Activated CD4-positive, alpha-beta T cell treated with anti-CD3 and anti-CD28 coated beads, Interleukin-2, amount 10 ng/mL, durations not matched to agents 7 days and 5 days (primary cell): ENCODE data around the gene MMAB. TPM values are rescaled to one million over a fixed set of nuclear protein-coding genes. Genes with fewer than 3 reads are reported as not detected.

Experiments
- CTCF ChIA-PET: fragments of 350-600 bp; sonication (Branson Sonifier 250); formaldehyde crosslinking; loops from one replicate; lab custom pipeline; 2021; ENCODE audit warnings: antibody characterized with exemption; lab: Charles Lee
- POLR2A ChIA-PET: fragments of 350-600 bp; sonication (Branson Sonifier 250); formaldehyde crosslinking; loops from one replicate; lab custom pipeline; 2021; ENCODE audit warnings: antibody characterized with exemption; lab: Charles Lee
- DNase-seq: peaks from one replicate; pipeline ENCODE4 v3.0.0-alpha.2; 2020
- H3K27ac Mint-ChIP-seq: one replicate; pipeline ENCODE4 v1.8.0; 2021; ENCODE audit warnings: mild to moderate bottlenecking, moderate library complexity, mixed read lengths
- H3K27me3 Mint-ChIP-seq: one replicate; pipeline ENCODE4 v1.8.0; 2021; ENCODE audit warnings: mixed read lengths
- H3K36me3 Mint-ChIP-seq: one replicate; pipeline ENCODE4 v1.8.0; 2021; ENCODE audit warnings: low read depth, mixed read lengths
- H3K4me1 Mint-ChIP-seq: one replicate; pipeline ENCODE4 v1.8.0; 2021; ENCODE audit warnings: mixed read lengths
- H3K4me3 Mint-ChIP-seq: one replicate; pipeline ENCODE4 v1.8.0; 2021; ENCODE audit warnings: mild to moderate bottlenecking, moderate library complexity, mixed read lengths
- H3K9me3 Mint-ChIP-seq: one replicate; pipeline ENCODE4 v1.8.0; 2021; ENCODE audit warnings: mixed read lengths
- total RNA-seq, 2 experiments: library from RNA; stranded (reverse); gene quantifications; one replicate each; pipeline ENCODE4 v1.2.3, GENCODE V29; 2021

Gene MMAB
- total RNA-seq, 2 experiments from 2014 or later: 21.4 to 25.7 TPM

DNA sequence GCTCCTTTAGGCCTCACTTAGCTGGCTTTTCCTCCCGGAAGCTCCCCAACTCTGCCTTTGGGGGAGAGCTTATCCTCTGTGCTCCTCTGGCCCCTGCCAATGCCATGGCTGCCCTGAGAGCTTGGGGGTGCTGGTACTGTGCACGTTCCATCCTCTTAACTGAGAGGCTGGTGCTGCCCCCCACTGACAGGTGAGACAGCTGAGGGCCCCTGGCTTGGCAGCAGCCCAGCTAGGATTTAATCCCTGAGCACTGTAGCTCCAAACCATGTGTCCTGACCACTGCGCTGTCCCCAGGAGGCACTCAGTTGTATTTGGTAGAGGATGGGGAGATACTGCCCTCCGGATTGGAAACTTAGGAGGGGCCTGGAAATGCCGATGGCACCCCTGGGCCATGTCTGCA lies 49.8 kb downstream of the MMAB start:
- H3K36me3 Mint-ChIP-seq: peaks cover 13% of the 10 kb centered on the region

GRCh38 chr12:109523071-109523470 lies 50.2 kb downstream of the MMAB start:
- H3K9me3 Mint-ChIP-seq: no peaks in the 10 kb centered on the region
- POLR2A ChIA-PET: no interaction called here

More for the DNA sequence above, 49.8 kb downstream of the MMAB start:
- Mint-ChIP-seq H3K4me3 (no peak overlapping the region), H3K27me3 (no peaks in the 10 kb centered on the region), H3K4me1 (no peaks in the 10 kb centered on the region), H3K9me3 (no peaks in the 10 kb centered on the region), H3K27ac (no peak overlapping the region)
- DNase-seq: no peak
- ChIA-PET POLR2A (no interaction called here), CTCF (interaction anchor here (1.0 to 1.3 kb wide), 3 partner anchors 11 to 29 kb away, joined by 3 read pairs; no protein-coding TSS in a partner anchor)

GRCh38 chr12:109521831-109522230 lies 51.5 kb downstream of the MMAB start:
- Mint-ChIP-seq H3K27me3 (no peaks in the 10 kb centered on the region), H3K36me3 (peaks cover 26% of the 10 kb centered on the region), H3K27ac (no peak overlapping the region), H3K9me3 (no peaks in the 10 kb centered on the region), H3K4me3 (no peak overlapping the region), H3K4me1 (no peaks in the 10 kb centered on the region)
- ChIA-PET CTCF (no interaction called here), POLR2A (no interaction called here)
- no peak for DNase-seq

More at GRCh38 chr12:109523071-109523470, 50.2 kb downstream of the MMAB start:
- CTCF ChIA-PET: interaction anchor here (1.0 to 1.3 kb wide), 3 partner anchors 11 to 28 kb away, joined by 3 read pairs; no protein-coding TSS in a partner anchor
- no peak for DNase-seq
- Mint-ChIP-seq H3K27me3 (no peaks in the 10 kb centered on the region), H3K36me3 (peaks cover 16% of the 10 kb centered on the region), H3K27ac (no peak overlapping the region), H3K4me3 (no peak overlapping the region), H3K4me1 (no peaks in the 10 kb centered on the region)

DNA sequence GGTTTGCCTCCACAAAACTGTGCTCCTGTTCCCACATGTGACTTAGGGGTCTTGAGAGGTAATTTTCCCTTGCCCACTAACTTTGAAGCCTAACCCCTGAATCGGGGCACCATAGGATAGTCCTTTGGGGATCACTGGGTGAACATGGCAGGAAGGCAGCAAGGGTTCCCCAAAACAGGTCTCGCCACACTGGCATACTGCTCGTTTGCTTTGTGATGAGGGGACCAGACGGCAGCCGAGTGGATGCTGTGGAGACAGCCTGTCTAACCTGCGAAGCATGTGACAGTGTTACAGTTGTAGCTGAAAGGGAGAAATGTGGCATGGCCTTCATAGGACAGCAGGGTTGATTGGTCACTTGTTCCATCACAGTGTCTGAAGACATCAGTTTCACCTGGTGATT lies 53.5 kb downstream of the MMAB start:
- no peaks in the 10 kb centered on the region for H3K9me3 Mint-ChIP-seq
- POLR2A ChIA-PET: no interaction called here
- H3K27me3 Mint-ChIP-seq: no peaks in the 10 kb centered on the region
- CTCF ChIA-PET: interaction anchor here (0.8 to 1.2 kb wide), 4 partner anchors 9 to 408 kb away, joined by 3 read pairs; partner anchors contain the start of genes KCTD10 and UBE3B
- H3K4me1 Mint-ChIP-seq: no peaks in the 10 kb centered on the region
- no peak for DNase-seq
- H3K4me3 Mint-ChIP-seq: no peak overlapping the region
- no peak overlapping the region for H3K27ac Mint-ChIP-seq
- H3K36me3 Mint-ChIP-seq: peaks cover 30% of the 10 kb centered on the region

GRCh38 chr12:109518820-109519665 lies 54.3 kb downstream of the MMAB start:
- H3K27ac Mint-ChIP-seq: no peak overlapping the region
- no peaks in the 10 kb centered on the region for H3K27me3 Mint-ChIP-seq
- H3K4me3 Mint-ChIP-seq: no peak overlapping the region
- CTCF ChIA-PET: interaction anchor here (0.7 to 1.4 kb wide), 7 partner anchors 9 to 409 kb away, joined by 3 to 4 read pairs (median 3); partner anchors contain the start of genes KCTD10 and UBE3B
- H3K4me1 Mint-ChIP-seq: no peaks in the 10 kb centered on the region
- no peaks in the 10 kb centered on the region for H3K9me3 Mint-ChIP-seq
- DNase-seq: peak; percentile 67
- POLR2A ChIA-PET: no interaction called here
- H3K36me3 Mint-ChIP-seq: peaks cover 30% of the 10 kb centered on the region

DNA sequence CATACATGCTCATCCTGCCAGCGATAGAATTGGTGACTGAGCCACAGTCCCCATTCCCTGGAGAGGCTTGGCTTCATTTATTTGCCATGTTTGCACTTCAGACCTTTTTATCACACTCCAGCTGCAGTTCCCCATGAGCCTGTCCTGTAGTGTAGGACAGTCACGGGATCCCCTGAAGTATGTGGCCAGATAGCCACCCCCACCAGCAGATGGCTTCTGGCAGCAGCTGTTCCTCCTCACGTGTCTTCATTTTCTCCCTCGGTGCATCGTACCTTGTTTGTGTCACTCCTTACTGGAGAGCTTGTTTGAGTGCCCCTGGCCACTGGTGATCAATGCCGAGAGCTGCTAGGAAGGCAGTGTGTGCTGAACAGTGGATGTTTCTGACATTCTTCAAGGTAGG lies 55.7 kb downstream of the MMAB start:
- Mint-ChIP-seq H3K4me1 (no peaks in the 10 kb centered on the region), H3K27ac (no peak overlapping the region), H3K27me3 (no peaks in the 10 kb centered on the region), H3K9me3 (no peaks in the 10 kb centered on the region), H3K4me3 (no peak overlapping the region), H3K36me3 (peaks cover 25% of the 10 kb centered on the region)
- DNase-seq: no peak
- ChIA-PET CTCF (interaction anchor here (0.9 to 1.8 kb wide), 5 partner anchors 11 to 258 kb away, joined by 3 to 5 read pairs (median 3); no protein-coding TSS in a partner anchor), POLR2A (no interaction called here)

- Mint-ChIP-seq H3K4me3 (no peak overlapping the region), H3K27me3 (no peaks in the 10 kb centered on the region), H3K27ac (no peak overlapping the region), H3K9me3 (no peaks in the 10 kb centered on the region), H3K36me3 (peaks cover 33% of the 10 kb centered on the region), H3K4me1 (no peaks in the 10 kb centered on the region)
- CTCF ChIA-PET: no interaction called here
- DNase-seq: no peak
- POLR2A ChIA-PET: no interaction called here
These were observed 59.3 kb downstream of the MMAB start for GRCh38 chr12:109513977-109514376.

DNA sequence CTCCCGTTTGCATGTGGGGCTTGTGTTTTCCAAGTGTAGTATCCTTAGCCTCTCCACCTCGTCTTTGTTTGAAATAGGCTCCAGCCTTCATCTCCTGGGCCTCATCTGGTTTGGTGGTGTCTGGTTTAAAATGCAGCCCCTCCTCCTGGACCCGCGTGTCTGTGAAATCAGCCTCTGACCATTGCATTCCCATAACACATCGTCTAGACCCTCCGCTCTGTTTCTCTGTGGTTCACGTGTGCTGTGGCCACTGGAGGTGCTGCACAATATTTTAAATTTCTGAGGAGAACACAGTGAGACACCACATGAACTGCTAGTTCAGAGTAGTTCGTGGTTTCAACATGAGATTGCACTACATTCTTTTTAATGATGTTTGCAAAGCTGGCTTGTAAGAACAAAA lies 60.3 kb downstream of the MMAB start:
- ChIA-PET POLR2A (no interaction called here), CTCF (interaction anchor here (1.5 kb wide), 1 partner anchor 21 kb away, joined by 3 read pairs; no protein-coding TSS in a partner anchor)
- Mint-ChIP-seq H3K27me3 (no peaks in the 10 kb centered on the region), H3K9me3 (no peaks in the 10 kb centered on the region), H3K36me3 (peaks cover 28% of the 10 kb centered on the region), H3K4me3 (no peak overlapping the region), H3K4me1 (no peaks in the 10 kb centered on the region), H3K27ac (no peak overlapping the region)
- DNase-seq: no peak

GRCh38 chr12:109512608-109513007 lies 60.7 kb downstream of the MMAB start:
- H3K4me3 Mint-ChIP-seq: no peak overlapping the region
- no peak for DNase-seq
- no peaks in the 10 kb centered on the region for H3K4me1 Mint-ChIP-seq
- ChIA-PET POLR2A (no interaction called here), CTCF (interaction anchor here (1.5 kb wide), 1 partner anchor 21 kb away, joined by 3 read pairs; no protein-coding TSS in a partner anchor)
- no peaks in the 10 kb centered on the region for H3K9me3 Mint-ChIP-seq
- no peak overlapping the region for H3K27ac Mint-ChIP-seq
- H3K27me3 Mint-ChIP-seq: no peaks in the 10 kb centered on the region
- H3K36me3 Mint-ChIP-seq: peaks cover 29% of the 10 kb centered on the region

DNA sequence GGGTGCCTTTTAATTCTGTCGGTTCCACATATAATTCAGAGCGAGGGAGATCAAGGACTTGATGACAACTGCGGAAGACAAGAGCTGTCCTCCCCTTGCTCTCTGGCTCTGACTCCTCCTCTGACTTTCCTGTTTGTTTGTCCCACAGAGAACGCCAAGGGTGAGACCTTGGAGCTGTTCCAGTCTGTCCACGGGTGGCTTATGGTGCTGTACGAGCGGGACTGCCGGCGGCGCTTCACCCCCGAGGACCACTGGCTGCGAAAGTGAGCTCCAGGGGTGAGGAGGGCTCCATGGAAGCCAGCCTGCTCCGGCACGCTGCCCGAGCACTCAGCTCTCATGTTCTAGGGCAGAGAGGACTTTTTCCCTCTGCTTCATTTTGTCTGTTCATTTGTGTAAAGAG lies 63.1 kb downstream of the MMAB start:
- Mint-ChIP-seq H3K4me3 (no peak overlapping the region), H3K4me1 (peaks cover 4% of the 10 kb centered on the region), H3K36me3 (peaks cover 21% of the 10 kb centered on the region), H3K27me3 (no peaks in the 10 kb centered on the region), H3K9me3 (no peaks in the 10 kb centered on the region), H3K27ac (no peak overlapping the region)
- POLR2A ChIA-PET: no interaction called here
- DNase-seq: no peak
- CTCF ChIA-PET: interaction anchor here (1.3 to 1.6 kb wide), 2 partner anchors 13 to 15 kb away, joined by 3 read pairs; no protein-coding TSS in a partner anchor

GRCh38 chr12:109504068-109504467 lies 69.2 kb downstream of the MMAB start:
- ChIA-PET POLR2A (no interaction called here), CTCF (interaction anchor here (0.6 kb wide), 1 partner anchor 1903 kb away, joined by 5 read pairs; no protein-coding TSS in a partner anchor)
- Mint-ChIP-seq H3K4me1 (peaks cover 4% of the 10 kb centered on the region), H3K9me3 (no peaks in the 10 kb centered on the region), H3K4me3 (no peak overlapping the region), H3K27ac (no peak overlapping the region), H3K36me3 (peaks cover 35% of the 10 kb centered on the region), H3K27me3 (no peaks in the 10 kb centered on the region)
- no peak for DNase-seq
